PC-9 (cell line): ENCODE results near the gene USP22. TPM values are rescaled to one million over a fixed set of nuclear protein-coding genes. Genes with fewer than 3 reads are reported as not detected.
"Not testable (repeated sequence)": the region's sequence is repeated elsewhere in the genome, so short reads cannot be mapped to it uniquely, and the experiment has no call there.

Experiments
- BruUV-seq: library from RNA; stranded (reverse); fragments of 400-500 nt; replicated peaks from 2 replicates; lab custom pipeline; 2021; lab: Mats Ljungman, UMichigan
- CTCF ChIA-PET: fragments of 300-600 bp; sonication (Branson Sonifier 250); formaldehyde crosslinking; loops from one replicate; lab custom pipeline; 2022; ENCODE audit warnings: antibody characterized with exemption; lab: Charles Lee
- POLR2A ChIA-PET: fragments of 300-600 bp; sonication (Branson Sonifier 250); formaldehyde crosslinking; loops from one replicate; lab custom pipeline; 2022; ENCODE audit warnings: antibody characterized with exemption; ENCODE audit not compliant: unreplicated experiment; lab: Charles Lee
- DNase-seq, 2 experiments: peaks; one replicate each; pipeline versions ENCODE4 v3.0.0 to v3.0.0-alpha.2; 2015 to 2022; ENCODE audit warnings: mixed read lengths in 1 of 2
- H2AFZ ChIP-seq: fragments of 200-600 bp; sonication (generic); 2 replicates; pipeline ENCODE4 v1.8.1; 2017; ENCODE audit warnings: antibody characterized with exemption
- H3F3A ChIP-seq: fragments of 200-600 bp; sonication (generic); 2 replicates; pipeline ENCODE4 v1.8.1; 2017; ENCODE audit warnings: antibody characterized with exemption, mild to moderate bottlenecking, low read depth; ENCODE audit not compliant: insufficient read depth
- H3K27ac ChIP-seq: fragments of 200-600 bp; sonication (generic); 2 replicates; pipeline ENCODE4 v1.6.1; 2016; ENCODE audit warnings: mixed run types
- H3K27me3 ChIP-seq: fragments of 200-600 bp; sonication (generic); 2 replicates; pipeline ENCODE4 v1.6.1; 2016; ENCODE audit warnings: low read depth, mixed run types; ENCODE audit not compliant: insufficient read depth
- H3K36me3 ChIP-seq: fragments of 200-600 bp; sonication (generic); 2 replicates; pipeline ENCODE4 v1.6.1; 2016; ENCODE audit warnings: low read depth, mixed run types
- H3K4me1 ChIP-seq: fragments of 200-600 bp; sonication (generic); replicated peaks from 2 replicates; pipeline ENCODE4 v1.6.1; 2016; ENCODE audit warnings: mixed run types; ENCODE audit not compliant: insufficient read depth
- H3K4me2 ChIP-seq: fragments of 200-600 bp; sonication (generic); 2 replicates; pipeline ENCODE4 v1.6.1; 2017; ENCODE audit warnings: mixed run types
- H3K4me3 ChIP-seq: fragments of 200-600 bp; sonication (generic); 2 replicates; pipeline ENCODE4 v1.6.1; 2016; ENCODE audit warnings: mixed run types
- H3K79me2 ChIP-seq: fragments of 200-600 bp; sonication (generic); 2 replicates; pipeline ENCODE4 v1.6.1; 2017; ENCODE audit warnings: low read depth, mixed run types
- H3K9me2 ChIP-seq: fragments of 200-600 bp; sonication (generic); 2 replicates; pipeline ENCODE4 v1.8.1; 2017; ENCODE audit warnings: mild to moderate bottlenecking; ENCODE audit not compliant: insufficient read depth
- H3K9me3 ChIP-seq: fragments of 200-600 bp; sonication (generic); 2 replicates; pipeline ENCODE4 v1.8.1; 2016; ENCODE audit warnings: low read depth; ENCODE audit not compliant: insufficient read depth
- H4K20me1 ChIP-seq: fragments of 200-600 bp; sonication (generic); 2 replicates; pipeline ENCODE4 v1.8.1; 2017; ENCODE audit not compliant: insufficient read depth
- CTCF ChIP-seq: fragments of 200-600 bp; sonication (generic); conservative IDR thresholded peaks from 2 replicates; pipeline ENCODE4 v1.6.1; 2017; ENCODE audit warnings: mixed run types, antibody characterized with exemption, mild to moderate bottlenecking, moderate library complexity
- EZH2 ChIP-seq: fragments of 200-600 bp; sonication (generic); IDR thresholded peaks from 2 replicates; pipeline ENCODE4 v1.8.0; 2017; ENCODE audit warnings: antibody characterized with exemption, low read depth
- intact Hi-C: fragments of 100-400 bp; cut with micrococcal nuclease; formaldehyde crosslinking; loops from one replicate; pipeline ENCODE4 v1.10.0; 2022; ENCODE audit not compliant: unreplicated experiment
- total RNA-seq: library from RNA; stranded (reverse); gene quantifications from 2 replicates; pipeline ENCODE4 v1.2.3, GENCODE V29; 2021

USP22 gene
- total RNA-seq, 1 experiment from 2014 or later: 296 TPM

DNA sequence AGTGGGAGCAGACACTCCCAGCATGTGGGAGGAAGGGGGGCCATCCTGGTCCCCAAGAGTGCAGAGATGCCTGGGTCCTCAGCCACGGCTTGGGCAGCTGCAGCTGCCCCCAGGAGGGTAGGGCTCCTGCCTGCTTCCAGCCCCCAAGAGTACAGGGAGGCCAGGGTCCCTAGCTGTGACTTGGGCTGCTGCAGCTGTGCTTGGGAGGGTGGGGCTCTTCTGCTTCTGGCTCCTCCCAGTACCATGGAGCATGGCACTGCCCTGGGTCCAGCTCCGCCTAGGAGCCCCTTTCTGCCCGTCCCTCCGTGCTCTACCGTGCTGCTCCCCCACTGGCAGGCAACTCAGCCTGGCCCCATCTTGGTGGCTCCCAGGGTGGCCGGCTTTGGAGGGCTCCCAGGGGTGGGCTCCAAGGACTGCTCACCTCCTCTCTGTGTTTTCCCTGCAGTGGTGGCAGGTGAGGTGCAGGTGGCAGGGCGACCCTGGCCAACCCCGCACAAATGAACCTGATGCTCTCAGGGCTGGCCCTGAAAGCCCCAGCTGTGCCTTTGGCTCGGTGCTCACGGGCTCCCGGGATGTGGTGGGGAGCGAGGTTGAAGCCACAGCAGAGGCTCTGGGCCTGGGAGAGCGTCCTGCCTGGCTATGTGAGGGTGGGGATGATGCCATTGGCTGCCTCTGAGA is 18.5 kb upstream of the USP22 start:
- no peak for DNase-seq
- BruUV-seq: no TSS peak

DNA sequence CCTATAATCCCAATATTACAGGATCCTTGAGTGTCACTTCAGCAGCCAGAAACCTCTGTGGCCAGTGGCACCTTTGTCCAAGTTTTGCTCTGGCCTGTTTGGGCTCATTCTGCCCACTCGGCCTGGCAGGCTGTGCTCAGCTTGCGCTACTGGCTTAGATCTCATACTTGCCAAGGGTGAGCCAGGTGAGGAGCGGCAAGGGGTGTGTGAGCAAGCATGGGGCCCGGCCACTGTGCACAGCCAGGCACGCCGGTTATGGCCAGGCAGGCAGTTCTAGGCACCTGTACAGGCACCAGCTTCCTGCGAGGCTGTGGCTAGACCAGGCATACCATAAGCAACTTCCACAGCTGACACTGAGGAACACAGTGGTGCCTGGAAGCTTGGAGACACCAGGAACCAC is 16.9 kb upstream of the USP22 start:
- Histone ChIP-seq H3K27me3 (no peaks in the 10 kb centered on the region), H3K4me2 (no peak overlapping the region), H3K27ac (no peak overlapping the region), H3F3A (no peaks in the 10 kb centered on the region), H3K9me2 (no peaks in the 10 kb centered on the region), H3K4me1 (no peaks in the 10 kb centered on the region), H2AFZ (no peak overlapping the region), H3K4me3 (no peak overlapping the region), H4K20me1 (no peaks in the 10 kb centered on the region), H3K79me2 (no peaks in the 10 kb centered on the region), H3K36me3 (no peaks in the 10 kb centered on the region), H3K9me3 (no peaks in the 10 kb centered on the region)
- CTCF ChIA-PET: no interaction called here
- TF ChIP-seq EZH2: no peak
- no peak for TF ChIP-seq CTCF
- intact Hi-C loops: no loop called here
- no TSS peak for BruUV-seq
- POLR2A ChIA-PET: no interaction called here
- DNase-seq: no peak

More for the DNA sequence above, 18.5 kb upstream of the USP22 start:
- H3K9me2 ChIP-seq: no peaks in the 10 kb centered on the region
- H2AFZ ChIP-seq: no peak overlapping the region
- no peaks in the 10 kb centered on the region for H3K79me2 ChIP-seq
- ChIA-PET CTCF (no interaction called here), POLR2A (no interaction called here)
- H3K27me3 ChIP-seq: no peaks in the 10 kb centered on the region
- no peak overlapping the region for H3K4me3 ChIP-seq
- no peaks in the 10 kb centered on the region for H3K36me3 ChIP-seq
- TF ChIP-seq CTCF (no peak), EZH2 (no peak)
- no peaks in the 10 kb centered on the region for H3K9me3 ChIP-seq
- intact Hi-C loops: no loop called here
- no peaks in the 10 kb centered on the region for H3K4me1 ChIP-seq
- no peak overlapping the region for H3K4me2 ChIP-seq
- no peaks in the 10 kb centered on the region for H3F3A ChIP-seq
- H3K27ac ChIP-seq: no peak overlapping the region
- no peaks in the 10 kb centered on the region for H4K20me1 ChIP-seq

DNA sequence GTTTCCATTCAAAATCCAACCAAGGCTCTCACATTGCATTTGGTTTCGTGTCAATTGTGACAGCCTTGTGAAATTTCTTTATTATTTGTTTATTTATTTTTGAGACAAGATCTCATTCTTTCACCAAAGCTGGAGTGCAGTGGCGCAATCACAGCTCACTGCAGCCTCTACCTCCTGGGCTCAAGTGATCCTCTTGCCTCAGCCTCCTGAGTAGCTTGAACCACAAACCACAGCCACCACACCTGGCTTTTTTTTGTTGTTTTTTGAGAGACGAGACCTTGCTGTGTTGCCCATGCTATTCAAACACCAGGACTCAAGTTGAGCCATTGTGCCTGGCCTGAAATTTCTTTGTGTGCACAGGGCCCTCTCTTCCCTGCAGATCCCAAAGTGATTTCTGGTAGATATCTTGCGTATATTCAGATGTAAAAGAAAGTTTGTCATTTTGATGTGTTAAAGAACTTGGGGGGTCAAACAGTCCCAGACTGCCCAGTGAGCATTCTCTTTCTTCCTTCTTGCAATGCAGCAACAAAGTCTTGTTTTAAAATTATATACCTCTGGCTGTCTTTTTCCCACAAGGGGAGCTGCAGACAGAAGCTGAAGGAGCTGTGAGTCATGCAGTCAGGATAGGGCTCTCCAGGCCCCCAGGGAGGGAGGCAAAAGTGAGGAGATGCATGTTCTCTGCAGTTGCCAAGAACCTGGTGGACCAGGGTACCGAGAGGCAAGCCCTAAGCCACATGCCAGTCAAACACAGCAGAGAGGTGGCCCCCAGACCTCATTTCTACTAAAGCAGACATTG is 15.5 kb upstream of the USP22 start:
- Histone ChIP-seq H2AFZ (no peak overlapping the region), H3K27ac (no peak overlapping the region), H3K9me2 (no peaks in the 10 kb centered on the region), H3K27me3 (no peaks in the 10 kb centered on the region), H3K36me3 (no peaks in the 10 kb centered on the region), H4K20me1 (no peaks in the 10 kb centered on the region), H3F3A (no peaks in the 10 kb centered on the region), H3K4me2 (no peak overlapping the region), H3K4me3 (no peak overlapping the region), H3K9me3 (no peaks in the 10 kb centered on the region), H3K4me1 (no peaks in the 10 kb centered on the region), H3K79me2 (no peaks in the 10 kb centered on the region)
- intact Hi-C loops: no loop called here
- TF ChIP-seq EZH2: no peak
- TF ChIP-seq CTCF: no peak
- ChIA-PET CTCF (interaction anchor here (0.8 kb wide), 1 partner anchor 21 kb away, joined by 3 read pairs; no protein-coding TSS in a partner anchor), POLR2A (no interaction called here)
- BruUV-seq: no TSS peak
- DNase-seq: no peak

DNA sequence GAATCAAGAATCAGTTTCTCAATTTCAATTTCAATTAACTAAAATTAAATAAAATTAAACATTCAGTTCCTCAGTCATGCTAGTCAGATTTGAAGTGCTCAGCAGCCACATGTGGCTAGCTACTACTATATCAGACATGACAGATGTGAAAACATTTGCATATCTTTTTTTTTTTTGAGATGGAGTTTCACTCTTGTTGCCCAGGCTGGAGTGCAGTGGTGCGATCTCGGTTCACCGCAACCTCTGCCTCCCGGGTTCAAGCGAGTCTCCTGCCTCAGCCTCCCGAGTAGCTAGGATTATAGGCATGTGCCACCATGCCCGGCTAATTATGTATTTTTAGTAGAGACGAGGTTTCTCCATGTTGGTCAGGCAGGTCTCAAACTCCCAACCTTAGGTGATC is 10.2 kb upstream of the USP22 start:
- peaks cover 11% of the 10 kb centered on the region; the same call in 1 of the 2 replicates for H3K4me1 ChIP-seq
- H3K79me2 ChIP-seq, H3K4me3 ChIP-seq, H3K27me3 ChIP-seq, POLR2A ChIA-PET, H3K9me3 ChIP-seq, DNase-seq, intact Hi-C loops, H3F3A ChIP-seq, H2AFZ ChIP-seq, H3K27ac ChIP-seq, H3K9me2 ChIP-seq, H4K20me1 ChIP-seq, BruUV-seq, H3K4me2 ChIP-seq, H3K36me3 ChIP-seq: not testable (repeated sequence)
- CTCF ChIA-PET: interaction anchor here (1.1 kb wide), 1 partner anchor 9 kb away, joined by 6 read pairs; no protein-coding TSS in a partner anchor
